Measurements from ENCODE around the gene F12.

Gene F12

DNA sequence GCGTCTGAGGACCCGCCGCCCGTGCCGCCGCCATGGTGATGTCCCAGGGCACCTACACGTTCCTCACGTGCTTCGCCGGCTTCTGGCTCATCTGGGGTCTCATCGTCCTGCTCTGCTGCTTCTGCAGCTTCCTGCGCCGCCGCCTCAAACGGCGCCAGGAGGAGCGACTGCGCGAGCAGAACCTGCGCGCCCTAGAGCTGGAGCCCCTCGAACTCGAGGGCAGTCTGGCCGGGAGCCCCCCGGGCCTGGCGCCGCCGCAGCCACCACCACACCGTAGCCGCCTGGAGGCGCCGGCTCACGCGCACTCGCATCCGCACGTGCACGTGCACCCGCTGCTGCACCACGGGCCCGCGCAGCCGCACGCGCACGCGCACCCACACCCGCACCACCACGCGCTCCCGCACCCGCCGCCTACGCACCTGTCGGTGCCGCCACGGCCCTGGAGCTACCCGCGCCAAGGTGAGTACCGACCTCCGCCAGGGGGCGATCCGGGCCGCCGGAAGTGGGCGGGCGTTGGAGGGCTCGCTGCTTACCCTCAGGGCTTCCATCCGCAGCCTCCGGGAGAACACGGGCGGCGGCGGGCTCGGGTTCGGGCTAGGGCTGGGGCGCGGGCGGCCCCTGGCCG, 45.8 kb upstream of the F12 start:
- TF ChIP-seq, protein P1, sequence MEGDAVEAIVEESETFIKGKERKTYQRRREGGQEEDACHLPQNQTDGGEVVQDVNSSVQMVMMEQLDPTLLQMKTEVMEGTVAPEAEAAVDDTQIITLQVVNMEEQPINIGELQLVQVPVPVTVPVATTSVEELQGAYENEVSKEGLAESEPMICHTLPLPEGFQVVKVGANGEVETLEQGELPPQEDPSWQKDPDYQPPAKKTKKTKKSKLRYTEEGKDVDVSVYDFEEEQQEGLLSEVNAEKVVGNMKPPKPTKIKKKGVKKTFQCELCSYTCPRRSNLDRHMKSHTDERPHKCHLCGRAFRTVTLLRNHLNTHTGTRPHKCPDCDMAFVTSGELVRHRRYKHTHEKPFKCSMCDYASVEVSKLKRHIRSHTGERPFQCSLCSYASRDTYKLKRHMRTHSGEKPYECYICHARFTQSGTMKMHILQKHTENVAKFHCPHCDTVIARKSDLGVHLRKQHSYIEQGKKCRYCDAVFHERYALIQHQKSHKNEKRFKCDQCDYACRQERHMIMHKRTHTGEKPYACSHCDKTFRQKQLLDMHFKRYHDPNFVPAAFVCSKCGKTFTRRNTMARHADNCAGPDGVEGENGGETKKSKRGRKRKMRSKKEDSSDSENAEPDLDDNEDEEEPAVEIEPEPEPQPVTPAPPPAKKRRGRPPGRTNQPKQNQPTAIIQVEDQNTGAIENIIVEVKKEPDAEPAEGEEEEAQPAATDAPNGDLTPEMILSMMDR (IDR thresholded peaks at IDR 0.05), result peak; percentile 65

DNA sequence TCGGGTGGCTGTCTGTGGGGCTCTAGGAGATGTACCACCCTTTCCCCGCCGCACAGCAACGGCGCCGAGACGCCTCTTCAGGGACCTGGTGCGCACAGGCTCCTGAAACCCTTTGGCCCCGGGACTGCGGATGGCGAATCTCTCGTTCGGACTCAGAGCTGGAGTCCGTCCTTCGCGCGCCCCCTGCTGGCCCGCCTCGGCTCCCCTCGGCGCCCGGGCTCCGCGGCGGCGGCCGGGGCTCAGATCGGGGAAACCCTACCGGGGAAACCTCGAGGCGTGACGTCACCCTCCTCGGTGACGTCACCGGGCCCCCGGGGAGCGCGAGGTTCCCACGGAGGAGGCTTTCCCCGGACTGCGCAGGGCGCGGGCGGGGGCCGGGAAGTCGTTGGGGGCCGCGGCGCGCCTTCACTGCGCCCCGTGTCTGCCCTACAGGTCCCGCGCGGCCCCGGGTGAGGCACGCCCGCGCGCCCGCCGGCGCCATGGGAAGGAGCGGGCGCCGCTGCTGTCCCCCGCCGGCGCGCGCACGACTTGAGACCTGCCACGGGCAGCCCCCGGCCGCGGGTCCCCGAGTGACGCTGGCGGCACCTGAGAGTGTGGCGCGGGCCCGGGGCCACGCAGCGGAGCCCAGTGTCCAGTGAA, 45.2 kb upstream of the F12 start:
- TF ChIP-seq, protein P1 (IDR thresholded peaks at IDR 0.05), result peak; percentile 90

DNA sequence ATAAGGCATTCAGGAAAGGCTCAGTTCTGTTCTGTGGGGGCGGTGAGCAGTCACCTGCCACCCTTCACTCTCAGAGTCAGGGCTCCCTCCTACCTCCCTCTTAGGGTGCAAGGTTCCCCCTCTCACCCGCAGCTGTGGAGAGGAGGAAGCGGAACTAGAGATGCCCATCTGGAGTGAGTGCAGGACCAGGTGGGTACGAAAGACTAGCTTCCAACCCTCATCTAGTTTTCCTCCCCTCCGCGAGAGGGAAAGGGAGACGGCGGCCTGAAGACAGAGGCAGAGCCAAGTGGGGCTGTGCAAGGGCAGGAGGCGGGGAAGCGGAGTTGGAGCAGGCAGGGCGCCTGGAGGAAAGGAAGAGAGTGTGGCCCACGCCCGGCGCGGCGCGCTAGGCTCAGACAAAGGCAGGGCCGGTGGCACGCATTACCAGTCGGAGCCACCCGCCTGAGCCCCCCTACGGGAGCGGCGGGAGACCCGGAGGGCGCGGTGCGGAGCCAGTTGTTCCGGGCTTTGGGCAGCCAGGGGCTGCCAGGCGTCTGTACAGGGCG, 44.6 kb upstream of the F12 start:
- TF ChIP-seq, protein P1 (IDR thresholded peaks at IDR 0.05), result no peak

DNA sequence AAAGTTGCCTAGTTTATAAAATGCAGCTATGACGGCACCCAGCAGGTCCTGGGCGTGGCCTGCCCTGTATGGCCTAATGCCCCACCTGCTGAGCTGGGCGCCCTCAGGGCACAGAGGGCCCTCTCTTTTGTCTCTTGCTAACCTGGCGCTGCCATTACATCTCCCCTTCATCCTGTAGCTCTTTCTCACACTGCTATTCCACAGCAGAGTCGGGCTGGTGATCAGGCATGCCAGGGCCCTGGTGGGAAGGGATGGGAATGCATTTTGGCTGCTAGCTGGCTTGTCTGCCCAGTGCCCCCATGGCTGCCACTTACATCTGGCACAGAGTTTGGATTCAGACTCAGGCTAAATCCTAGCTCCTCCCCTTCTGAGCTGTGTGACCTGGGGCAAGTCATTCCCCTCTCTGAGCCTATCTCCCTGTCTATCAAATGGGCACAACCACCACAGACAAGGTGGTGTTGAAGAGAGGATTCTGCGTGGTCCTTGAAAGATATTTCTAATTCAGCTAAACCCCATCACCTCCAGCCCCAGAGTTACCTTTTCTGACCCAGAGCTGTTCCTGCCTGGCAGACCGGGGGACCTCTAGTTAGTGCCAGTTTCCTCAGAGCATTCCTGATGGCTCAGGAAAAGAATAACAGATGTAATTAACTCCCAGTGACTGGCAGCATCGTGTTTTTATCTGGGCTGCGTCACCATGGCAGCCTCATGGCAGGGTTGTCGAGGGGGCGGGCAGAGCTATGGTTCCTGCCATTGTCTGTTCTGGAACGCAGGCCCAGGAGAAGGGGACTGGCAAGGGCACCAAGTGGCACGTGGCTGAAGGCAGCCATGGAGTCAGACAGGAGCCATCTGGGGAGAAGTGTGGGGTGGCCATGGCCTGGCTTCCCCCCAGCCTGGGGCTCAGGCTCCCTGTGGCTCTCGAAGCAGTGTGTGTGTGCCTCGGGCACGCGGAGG, 43.6 kb upstream of the F12 start:
- TF ChIP-seq, protein P1 (IDR thresholded peaks at IDR 0.05), result no peak

DNA sequence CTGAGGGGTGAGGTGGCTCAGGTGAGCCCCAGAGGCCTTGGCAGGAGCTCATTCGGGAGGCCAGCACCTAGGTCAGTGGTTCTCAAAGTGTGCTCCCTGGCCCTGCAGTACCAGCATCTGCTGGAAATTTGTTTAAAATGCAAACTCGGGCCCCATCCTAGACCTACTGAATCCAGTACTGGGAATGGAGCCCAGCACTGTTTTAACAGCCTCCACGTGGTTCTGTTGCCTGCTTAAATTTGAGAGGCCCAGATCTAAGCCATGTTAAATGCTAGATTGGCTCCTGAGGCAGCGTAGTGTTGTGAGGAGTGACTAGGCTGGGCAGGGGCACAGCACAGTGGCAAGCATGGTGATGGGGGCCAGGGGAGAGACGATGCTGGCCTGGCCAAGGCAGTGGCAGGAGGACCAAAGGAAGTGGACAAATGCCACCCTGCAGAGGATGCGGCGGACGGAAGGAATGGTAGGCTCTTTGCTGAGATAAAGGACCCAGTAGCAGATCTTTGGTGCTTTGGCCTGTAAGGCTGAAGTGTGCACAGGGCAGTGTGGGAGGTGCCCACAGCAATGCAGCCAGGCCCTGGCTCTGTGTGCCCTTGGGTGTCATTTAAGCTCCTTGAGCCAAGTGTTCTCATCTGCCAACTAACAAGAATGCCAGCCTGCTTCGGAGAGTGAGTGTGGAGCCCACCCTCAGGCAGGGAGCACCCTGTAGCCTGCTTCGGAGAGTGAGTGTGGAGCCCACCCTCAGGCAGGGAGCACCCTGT, 41.5 kb upstream of the F12 start:
- TF ChIP-seq, protein P1 (IDR thresholded peaks at IDR 0.05), result no peak

DNA sequence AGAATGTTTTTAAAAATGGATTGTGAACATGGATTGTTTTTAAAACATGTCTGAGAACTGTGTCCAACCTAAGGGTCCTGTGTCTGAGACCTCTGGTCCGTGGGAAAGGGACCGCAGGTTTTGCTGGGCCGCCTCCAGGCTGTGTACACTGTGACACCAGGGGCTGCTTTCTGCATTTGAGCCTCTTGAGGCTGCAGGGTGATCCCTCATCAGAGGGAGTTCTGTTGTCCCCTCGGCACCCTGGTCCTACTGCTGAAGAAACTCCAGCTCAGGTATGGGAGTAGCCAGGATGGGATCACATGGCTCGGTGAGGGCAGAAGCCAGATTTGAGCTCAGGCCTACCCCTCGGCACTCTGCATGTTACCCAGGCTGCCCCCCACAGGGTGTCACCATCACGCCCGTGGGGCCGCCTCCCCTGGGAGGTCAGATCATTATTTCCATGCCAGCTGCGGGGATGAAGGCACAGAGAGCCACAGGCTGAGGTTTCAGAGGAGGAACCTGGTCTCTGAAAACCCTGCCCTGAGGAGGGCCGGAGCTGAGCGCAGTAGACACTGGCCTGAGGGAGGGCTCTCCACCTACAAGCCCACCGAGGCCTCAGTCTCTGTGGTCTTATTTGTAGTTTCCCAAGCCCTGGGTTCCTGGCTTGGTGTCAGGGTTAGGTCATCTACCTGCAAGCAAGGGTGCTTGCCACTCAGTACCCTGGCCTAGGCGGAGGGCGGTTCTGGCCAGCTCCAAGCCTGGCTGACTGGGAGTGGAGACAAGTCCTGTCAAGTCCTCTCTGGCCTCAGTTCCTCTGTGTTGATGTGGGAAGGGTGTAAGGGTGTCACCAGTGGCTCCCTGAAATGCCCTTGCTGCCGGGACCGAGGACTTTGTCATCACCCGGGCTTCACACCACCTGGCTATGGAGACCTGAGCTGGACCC, 40.0 kb upstream of the F12 start:
- TF ChIP-seq, protein P1 (IDR thresholded peaks at IDR 0.05), result no peak

Measured in LNCAP (cell line).